Spleen (tissue), 11 donors: ENCODE results near the gene EIF4B. TPM values are rescaled to one million over a fixed set of nuclear protein-coding genes. Genes with fewer than 3 reads are reported as not detected.

ENCODE experiments used
- DNase-seq: peaks from one replicate; pipeline ENCODE4 v3.0.0-alpha.2; 2020
- H3K27ac ChIP-seq, 8 donors: fragments of 200-600 bp; sonication (generic) in 7 of 8; 1 replicate in 4 of 8; 2 replicates in 4 of 8; pipeline versions ENCODE4 v1.5.0 to v1.8.0; 2016 to 2021; ENCODE audit warnings: inconsistent platforms in 4 of 8, mild to moderate bottlenecking in 4 of 8, moderate library complexity in 1 of 8
- H3K27me3 ChIP-seq, 7 donors: fragments of 200-600 bp; sonication (generic) in 6 of 7; replicated peaks in 1 of 7; 1 replicate in 4 of 7; 2 replicates in 3 of 7; pipeline versions ENCODE4 v1.5.0 to v1.8.0; 2016 to 2021; ENCODE audit warnings: inconsistent platforms in 3 of 7, mild to moderate bottlenecking in 1 of 7
- H3K36me3 ChIP-seq, 6 donors: fragments of 200-600 bp; sonication (generic) in 5 of 6; 1 replicate in 4 of 6; 2 replicates in 2 of 6; pipeline versions ENCODE4 v1.5.0 to v1.8.0; 2016 to 2021; ENCODE audit warnings: inconsistent platforms in 2 of 6
- H3K4me1 ChIP-seq, 6 donors: fragments of 200-600 bp; sonication (generic) in 5 of 6; 1 replicate in 3 of 6; 2 replicates in 3 of 6; pipeline versions ENCODE4 v1.5.0 to v1.8.0; 2016 to 2021; ENCODE audit warnings: inconsistent platforms in 3 of 6
- H3K4me3 ChIP-seq, 8 donors: fragments of 200-600 bp; sonication (generic) in 7 of 8; 1 replicate in 4 of 8; 2 replicates in 4 of 8; pipeline versions ENCODE4 v1.5.0 to v1.8.0; 2016 to 2021; ENCODE audit warnings: inconsistent platforms in 4 of 8, mild to moderate bottlenecking in 4 of 8, moderate library complexity in 2 of 8
- H3K9me3 ChIP-seq, 8 donors: fragments of 200-600 bp; sonication (generic) in 7 of 8; 1 replicate in 4 of 8; 2 replicates in 4 of 8; pipeline versions ENCODE4 v1.5.0 to v1.8.0; 2016 to 2021; ENCODE audit warnings: inconsistent platforms in 4 of 8
- POLR2A ChIP-seq, 3 donors: fragments of 450-650 bp; IDR thresholded peaks; one replicate each; pipeline ENCODE4 v1.5.1; 2017; ENCODE audit warnings: antibody characterized with exemption in 3 of 3, mild to moderate bottlenecking in 1 of 3
- POLR2AphosphoS5 ChIP-seq, 3 donors: sonication (generic); formaldehyde crosslinking; IDR thresholded peaks; one replicate each; pipeline ENCODE4 v1.5.1; 2017; ENCODE audit warnings: antibody characterized with exemption in 3 of 3
- WGBS, 5 donors: extraction: QIAGEN DNeasy Blood & Tissue Kit in 3 of 5; methylation state at CpG; one replicate each; pipeline versions ENCODE4 v1.1.5 to v1.1.7; 2013 to 2018; 5-methylcytosine and 5-hydroxymethylcytosine counted together
- intact Hi-C: fragments of 100-400 bp; cut with DNase I; formaldehyde crosslinking; loops from one replicate; pipeline ENCODE4 v1.15.0; 2023; ENCODE audit warnings: low total_unique reads
- polyA plus RNA-seq, 3 donors: library from polyadenylated mRNA; stranded (reverse); fragments of 200-250 nt; gene quantifications; one replicate each; pipeline ENCODE4 v1.2.1, GENCODE V29; 2013
- total RNA-seq, 7 donors: library from RNA; depleted of rRNA in 3 of 7; stranded (reverse); fragments of >200 nt in 3 of 7; fragmentation: NEBNext Ultra II Directional in 4 of 7; extraction: Animal tissue kit (Norgen Biotek cat#: 25700) in 4 of 7; gene quantifications; one replicate each; pipeline versions ENCODE4 v1.1.0 to v1.2.1, GENCODE V29; 2016 to 2021
- TF ChIP-seq, protein P1 (sequence below), 11 experiments: fragments of 200-600 bp in 7 of 11; fragments of 450-650 bp in 4 of 11; sonication (generic) in 4 of 11; IDR thresholded peaks in 8 of 11; conservative IDR thresholded peaks in 3 of 11; 1 replicate in 7 of 11; 2 replicates in 4 of 11; pipeline versions ENCODE4 v1.4.0 to v1.8.0; 2016 to 2021; ENCODE audit warnings: antibody characterized with exemption in 11 of 11, inconsistent platforms in 4 of 11, mild to moderate bottlenecking in 1 of 11
- donor health status: healthy with polysubstance abuse.
- donor health status: DM: no; HTN: no; CAD: no; lungs with moderate emphysema.
- donor health status: DM: no; HTN: no; CAD: no.
- donor health status: Bipolar disorder and iron deficiency.
- donor health status: healthy.
- donor health status: DM: no; HTN: no; CAD: no.
- donor health status: DM: yes; HTN: yes; CAD: no.

The EIF4B gene
- total and polyA plus RNA-seq, 10 donors, result 105 to 490 (median 398) TPM

DNA sequence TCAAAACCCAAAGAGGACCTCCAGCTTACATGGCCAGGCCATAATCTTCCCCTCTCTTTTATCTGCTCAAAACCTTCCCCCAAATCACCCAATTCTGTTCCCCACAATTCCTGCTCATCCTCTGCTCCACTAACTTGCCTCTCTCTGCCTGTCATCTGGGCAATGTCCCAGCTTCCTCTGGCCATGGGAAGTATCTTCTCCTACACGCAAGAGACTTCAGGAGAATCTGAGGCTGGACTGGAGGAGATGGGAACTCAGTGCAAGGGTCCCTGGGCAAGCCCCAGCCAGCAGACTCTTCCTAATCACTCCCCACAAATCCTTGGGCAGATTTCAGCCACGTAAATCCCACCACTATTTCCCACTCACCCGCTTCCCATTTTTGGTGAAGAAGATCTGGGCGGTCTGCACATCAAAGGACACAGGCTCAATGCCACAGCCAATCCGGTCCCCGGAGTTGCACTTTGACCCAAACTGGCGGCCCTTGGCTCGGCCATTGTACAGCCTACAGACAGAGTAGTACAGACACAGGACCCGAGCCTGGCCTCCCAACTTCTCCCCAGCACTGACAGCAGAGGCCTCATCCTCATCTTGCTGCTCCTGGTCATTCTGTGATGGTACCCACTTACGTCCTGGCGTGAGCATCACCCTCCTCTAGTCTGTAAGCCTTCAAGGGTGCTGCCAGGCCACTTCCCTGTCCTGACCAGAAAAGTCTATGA is 68.2 kb downstream of the EIF4B start:
- intact Hi-C loops, result loop anchor here (10.0 kb wide), 1 partner anchor 130 kb away; the partner anchor contains the start of gene ITGB7
- WGBS, 5 donors, result 90 to 96% (median 93%) methylated on average over 8 to 11 of the region's 11 CpGs
- H3K27ac ChIP-seq, result peak overlapping the region in 5 of 8 donors; percentile 36 to 94 (median 70)
- peaks cover 33 to 97% (median 72%) of the 10 kb centered on the region in 6 donors for H3K4me1 ChIP-seq
- TF ChIP-seq POLR2AphosphoS5 (IDR thresholded peaks at IDR 0.05) (no peak), POLR2A (IDR thresholded peaks at IDR 0.05) (no peak)
- TF ChIP-seq, protein P1, sequence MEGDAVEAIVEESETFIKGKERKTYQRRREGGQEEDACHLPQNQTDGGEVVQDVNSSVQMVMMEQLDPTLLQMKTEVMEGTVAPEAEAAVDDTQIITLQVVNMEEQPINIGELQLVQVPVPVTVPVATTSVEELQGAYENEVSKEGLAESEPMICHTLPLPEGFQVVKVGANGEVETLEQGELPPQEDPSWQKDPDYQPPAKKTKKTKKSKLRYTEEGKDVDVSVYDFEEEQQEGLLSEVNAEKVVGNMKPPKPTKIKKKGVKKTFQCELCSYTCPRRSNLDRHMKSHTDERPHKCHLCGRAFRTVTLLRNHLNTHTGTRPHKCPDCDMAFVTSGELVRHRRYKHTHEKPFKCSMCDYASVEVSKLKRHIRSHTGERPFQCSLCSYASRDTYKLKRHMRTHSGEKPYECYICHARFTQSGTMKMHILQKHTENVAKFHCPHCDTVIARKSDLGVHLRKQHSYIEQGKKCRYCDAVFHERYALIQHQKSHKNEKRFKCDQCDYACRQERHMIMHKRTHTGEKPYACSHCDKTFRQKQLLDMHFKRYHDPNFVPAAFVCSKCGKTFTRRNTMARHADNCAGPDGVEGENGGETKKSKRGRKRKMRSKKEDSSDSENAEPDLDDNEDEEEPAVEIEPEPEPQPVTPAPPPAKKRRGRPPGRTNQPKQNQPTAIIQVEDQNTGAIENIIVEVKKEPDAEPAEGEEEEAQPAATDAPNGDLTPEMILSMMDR (IDR thresholded peaks at IDR 0.05 in 8 of 11, conservative IDR thresholded peaks at IDR 0.05 in 3 of 11), result no peak
- no peaks in the 10 kb centered on the region for H3K27me3 ChIP-seq
- DNase-seq, result no peak
- H3K9me3 ChIP-seq, result no peaks in the 10 kb centered on the region
- H3K36me3 ChIP-seq, result peaks cover 0 to 84% (median 36%) of the 10 kb centered on the region in 6 donors
- H3K4me3 ChIP-seq, result no peak overlapping the region

DNA sequence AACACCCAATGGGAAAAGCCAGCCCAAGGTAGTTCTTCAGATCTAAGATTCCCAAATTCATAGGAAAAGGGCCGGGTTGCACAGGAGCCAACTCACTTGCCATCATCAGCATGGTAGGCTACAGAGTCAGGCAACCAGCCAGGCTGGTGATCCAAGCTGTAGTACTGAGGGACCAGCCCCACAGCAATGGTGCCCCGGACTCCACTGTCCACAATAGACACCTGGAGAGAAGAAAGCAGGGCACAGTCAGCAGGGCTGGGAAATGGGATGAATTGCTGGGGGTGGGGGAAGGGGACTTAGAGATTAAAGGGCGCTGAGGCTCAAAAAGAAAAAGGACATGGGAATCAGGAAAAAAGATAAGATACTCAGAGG is 68.7 kb downstream of the EIF4B start:
- H3K9me3 ChIP-seq, result no peaks in the 10 kb centered on the region
- H3K4me3 ChIP-seq, result no peak overlapping the region
- TF ChIP-seq POLR2A (IDR thresholded peaks at IDR 0.05), result no peak
- TF ChIP-seq, protein P1 (IDR thresholded peaks at IDR 0.05 in 8 of 11, conservative IDR thresholded peaks at IDR 0.05 in 3 of 11), result no peak
- no peak for TF ChIP-seq POLR2AphosphoS5 (IDR thresholded peaks at IDR 0.05)
- DNase-seq, result no peak
- H3K36me3 ChIP-seq, result peaks cover 0 to 78% (median 34%) of the 10 kb centered on the region in 6 donors
- intact Hi-C loops, result loop anchor here (10.0 kb wide), 1 partner anchor 130 kb away; the partner anchor contains the start of gene ITGB7
- peaks cover 33 to 97% (median 71%) of the 10 kb centered on the region in 6 donors for H3K4me1 ChIP-seq
- 96 to 100% (median 98%) methylated on average over 3 of the region's 3 CpGs for WGBS, 5 donors
- peak overlapping the region in 4 of 8 donors; percentile 68 to 94 (median 74) for H3K27ac ChIP-seq
- H3K27me3 ChIP-seq, result no peaks in the 10 kb centered on the region

DNA sequence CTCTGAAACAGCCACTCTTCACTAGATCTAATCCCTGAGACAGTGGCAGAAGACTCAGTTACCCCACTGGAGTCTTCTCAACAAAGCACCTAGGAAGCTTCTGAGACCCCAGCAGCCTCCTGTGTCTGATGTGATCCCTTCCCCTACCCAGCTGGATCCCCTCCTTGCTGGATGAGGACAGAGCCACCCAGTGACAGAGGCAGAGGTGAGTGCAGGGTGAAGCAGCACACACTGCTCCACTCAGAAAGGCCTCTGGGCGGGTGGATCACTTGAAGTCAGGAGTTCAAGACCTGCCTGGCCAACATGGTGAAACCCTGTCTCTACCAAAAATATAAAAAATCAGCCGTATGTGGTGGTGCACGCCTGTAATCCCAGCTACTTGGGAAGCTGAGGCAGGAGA is 70.2 kb downstream of the EIF4B start:
- peaks cover 0 to 63% (median 30%) of the 10 kb centered on the region in 6 donors for H3K36me3 ChIP-seq
- intact Hi-C loops, result loop anchor here (10.0 kb wide), 1 partner anchor 128 kb away; the partner anchor contains the start of gene ITGB7
- DNase-seq, result no peak
- TF ChIP-seq POLR2AphosphoS5 (IDR thresholded peaks at IDR 0.05) (no peak), POLR2A (IDR thresholded peaks at IDR 0.05) (no peak)
- TF ChIP-seq, protein P1 (IDR thresholded peaks at IDR 0.05 in 8 of 11, conservative IDR thresholded peaks at IDR 0.05 in 3 of 11), result no peak
- 85 to 98% (median 94%) methylated on average over 3 of the region's 3 CpGs for WGBS, 5 donors
- H3K27me3 ChIP-seq, result no peaks in the 10 kb centered on the region
- no peak overlapping the region for H3K4me3 ChIP-seq
- H3K27ac ChIP-seq, result peak overlapping the region in 5 of 8 donors; percentile 2 to 94 (median 68)
- peaks cover 29 to 88% (median 60%) of the 10 kb centered on the region in 6 donors for H3K4me1 ChIP-seq
- no peaks in the 10 kb centered on the region for H3K9me3 ChIP-seq

DNA sequence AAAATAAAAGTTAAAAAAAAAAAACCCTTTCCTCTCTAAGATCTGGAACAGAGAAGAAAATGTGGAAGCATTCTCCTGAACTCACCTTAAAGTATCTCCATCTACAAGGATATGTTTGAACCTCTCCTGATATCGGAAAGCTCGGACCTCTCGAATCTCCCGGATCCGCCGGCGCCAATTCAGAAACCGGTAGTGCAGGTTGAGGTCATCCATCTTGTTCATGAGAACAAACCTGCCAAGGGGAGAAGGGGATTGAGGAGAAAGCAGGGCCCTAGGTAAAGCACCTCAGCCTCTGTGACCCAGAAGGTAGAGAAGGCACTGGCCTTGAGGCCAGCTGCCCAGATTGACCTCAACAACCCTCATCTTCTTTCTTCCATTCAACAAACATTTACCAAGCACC is 70.8 kb downstream of the EIF4B start:
- intact Hi-C loops, result loop anchor here (10.0 kb wide), 1 partner anchor 128 kb away; the partner anchor contains the start of gene ITGB7
- H3K4me1 ChIP-seq, result peaks cover 23 to 82% (median 54%) of the 10 kb centered on the region in 6 donors
- no peaks in the 10 kb centered on the region for H3K9me3 ChIP-seq
- no peak overlapping the region for H3K4me3 ChIP-seq
- TF ChIP-seq POLR2AphosphoS5 (IDR thresholded peaks at IDR 0.05) (no peak), POLR2A (IDR thresholded peaks at IDR 0.05) (no peak)
- TF ChIP-seq, protein P1 (IDR thresholded peaks at IDR 0.05 in 8 of 11, conservative IDR thresholded peaks at IDR 0.05 in 3 of 11), result no peak
- no peaks in the 10 kb centered on the region for H3K27me3 ChIP-seq
- peaks cover 0 to 58% (median 29%) of the 10 kb centered on the region in 6 donors for H3K36me3 ChIP-seq
- DNase-seq, result no peak
- 93 to 99% (median 97%) methylated on average over 8 of the region's 8 CpGs for WGBS, 5 donors
- peak overlapping the region in 2 of 8 donors; percentile 36 to 94 for H3K27ac ChIP-seq
